GM18861 (cell line): Measurements from ENCODE around the gene SUMO3.

Experiments
- ATAC-seq: cut with Tn5 transposase; IDR thresholded peaks from one replicate; pipeline ENCODE4 v1.9.1; 2021; ENCODE audit not compliant: unreplicated experiment

The SUMO3 gene

GRCh38 chr21:44780767-44781459 lies 36.9 kb downstream of the SUMO3 start:
- no peak for ATAC-seq

- ATAC-seq: no peak
Measured at GRCh38 chr21:44780137-44780502, 37.7 kb downstream of the SUMO3 start.

GRCh38 chr21:44779417-44780136 lies 38.3 kb downstream of the SUMO3 start:
- no peak for ATAC-seq

- no peak for ATAC-seq
Measured at GRCh38 chr21:44778983-44779382, 38.9 kb downstream of the SUMO3 start.

- ATAC-seq: no peak
Measured at GRCh38 chr21:44778499-44778911, 39.4 kb downstream of the SUMO3 start.

GRCh38 chr21:44778094-44778493 lies 39.8 kb downstream of the SUMO3 start:
- no peak for ATAC-seq

- no peak for ATAC-seq
Measured at GRCh38 chr21:44774972-44775371, 42.9 kb downstream of the SUMO3 start.

GRCh38 chr21:44773291-44773932 lies 44.5 kb downstream of the SUMO3 start:
- no peak for ATAC-seq

- ATAC-seq: no peak
Measured at GRCh38 chr21:44771896-44772525, 45.9 kb downstream of the SUMO3 start.

GRCh38 chr21:44767834-44768831 lies 49.7 kb downstream of the SUMO3 start:
- no peak for ATAC-seq

- no peak for ATAC-seq
Measured at GRCh38 chr21:44766818-44767354, 51.0 kb downstream of the SUMO3 start.

GRCh38 chr21:44766014-44766817 lies 51.6 kb downstream of the SUMO3 start:
- ATAC-seq: no peak

GRCh38 chr21:44765231-44766013 lies 52.4 kb downstream of the SUMO3 start:
- no peak for ATAC-seq

GRCh38 chr21:44764319-44765230 lies 53.3 kb downstream of the SUMO3 start:
- no peak for ATAC-seq

GRCh38 chr21:44763451-44764318 lies 54.2 kb downstream of the SUMO3 start:
- ATAC-seq: no peak

- no peak for ATAC-seq
Measured at GRCh38 chr21:44763050-44763378, 54.8 kb downstream of the SUMO3 start.
